GM18517 (cell line): Measurements from ENCODE around the gene HRH1.

Experiments used
- ATAC-seq: cut with Tn5 transposase; IDR thresholded peaks from one replicate; pipeline ENCODE4 v1.9.1; 2021; ENCODE audit warnings: mild to moderate bottlenecking, moderate library complexity; ENCODE audit not compliant: unreplicated experiment

HRH1 gene

DNA sequence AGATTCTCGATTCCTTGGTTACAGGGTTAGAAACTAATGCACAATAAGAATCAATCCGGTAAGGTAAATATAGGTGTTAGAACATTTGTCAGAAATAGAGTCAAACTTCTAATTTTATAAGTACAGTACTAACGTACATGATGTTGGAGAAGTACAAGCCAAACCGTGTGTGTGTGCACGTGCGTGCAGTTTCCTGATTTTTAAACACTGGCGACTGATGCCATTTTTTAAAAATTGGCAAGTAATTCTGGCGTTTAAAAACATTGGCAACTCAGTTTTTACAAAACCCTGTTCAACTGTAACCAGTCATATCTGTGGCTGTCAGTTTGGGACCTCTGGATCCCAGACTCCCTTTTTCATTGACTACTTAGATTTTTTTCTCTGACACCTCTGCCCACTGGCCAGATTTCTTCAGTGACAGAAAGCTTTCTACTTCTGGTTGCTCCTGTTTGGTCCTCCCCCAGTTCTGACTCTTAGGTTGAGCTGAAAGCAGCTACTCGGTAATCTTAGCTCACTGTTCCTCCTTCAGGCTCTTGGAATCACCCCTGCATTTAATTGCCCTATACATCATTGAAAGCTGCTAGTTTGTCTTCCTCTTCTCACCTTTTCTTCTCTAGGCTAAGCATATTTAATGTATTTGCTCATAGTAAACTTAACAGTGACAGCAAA lies 118.7 kb downstream of the HRH1 start:
- ATAC-seq = no peak

GRCh38 chr3:11273891-11274291 lies 119.6 kb downstream of the HRH1 start:
- ATAC-seq = no peak

DNA sequence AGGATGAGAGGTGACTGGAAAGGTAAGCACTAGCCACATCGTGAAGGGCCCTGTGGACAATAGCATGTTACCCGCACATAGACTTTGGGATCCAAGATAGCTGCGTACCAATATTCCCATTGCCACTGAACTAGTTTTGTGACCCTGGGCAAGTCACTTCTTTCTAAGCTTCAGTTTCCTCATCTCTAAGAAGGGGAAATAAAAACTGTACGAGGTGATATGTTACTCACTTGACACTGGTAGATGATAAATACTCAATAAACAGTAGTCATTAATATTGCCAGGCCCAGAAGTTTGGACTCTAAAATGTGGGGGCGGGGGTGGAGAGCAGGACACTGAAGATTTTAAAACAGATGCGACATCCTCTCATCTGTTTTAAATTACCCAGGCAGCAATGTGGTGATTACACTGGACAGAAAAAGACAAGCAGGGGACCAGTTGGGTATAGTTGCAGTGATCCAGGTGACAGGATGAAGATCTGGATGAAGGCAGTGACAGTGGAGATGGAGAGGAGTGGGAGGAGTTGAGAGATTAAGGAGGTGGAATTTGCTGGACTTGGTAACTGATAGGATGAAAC lies 120.4 kb downstream of the HRH1 start:
- no peak for ATAC-seq

- ATAC-seq = no peak
These were observed 121.6 kb downstream of the HRH1 start for GRCh38 chr3:11275926-11276325.

DNA sequence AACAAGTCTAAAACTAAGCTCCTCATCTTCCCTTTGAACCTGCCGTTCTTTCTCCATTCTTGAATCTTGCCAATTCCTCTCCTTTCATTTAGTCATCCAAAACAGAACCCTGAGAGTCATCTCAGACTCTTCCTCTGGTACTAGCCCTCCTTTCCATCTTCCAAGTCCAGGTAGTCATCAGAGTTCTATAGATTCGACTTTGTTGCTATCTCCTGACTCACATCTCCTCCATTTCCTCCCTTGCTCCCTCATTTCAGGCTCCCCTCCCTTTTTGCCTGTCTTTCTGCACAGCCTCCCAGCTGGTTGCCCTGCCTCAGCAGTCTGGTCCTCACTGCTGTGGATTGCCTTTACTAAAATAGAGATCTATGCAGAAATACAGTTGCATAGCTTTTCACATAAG lies 122.6 kb downstream of the HRH1 start:
- ATAC-seq = no peak

GRCh38 chr3:11282250-11283138 lies 128.2 kb downstream of the HRH1 start:
- no peak for ATAC-seq

GRCh38 chr3:11283139-11283475 lies 128.8 kb downstream of the HRH1 start:
- no peak for ATAC-seq

GRCh38 chr3:11284011-11284410 lies 129.7 kb downstream of the HRH1 start:
- no peak for ATAC-seq

DNA sequence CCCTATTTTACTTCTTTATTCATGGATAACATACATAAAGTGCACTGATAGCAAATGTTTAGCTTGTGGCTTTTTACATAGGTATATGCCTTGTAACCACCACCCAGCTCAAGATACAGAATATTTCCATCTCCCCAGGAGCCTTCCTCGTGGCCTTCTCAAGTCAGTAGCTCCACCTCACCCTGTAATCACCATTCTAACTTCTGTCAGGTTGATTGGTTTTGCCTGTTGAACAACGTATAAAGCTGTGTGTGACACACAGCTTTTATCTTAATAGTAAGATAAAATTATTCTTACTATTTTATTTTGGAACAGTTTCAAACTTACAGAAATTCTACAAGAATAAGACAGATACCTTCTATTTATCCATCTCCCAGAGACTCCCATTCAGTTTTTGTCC lies 131.2 kb downstream of the HRH1 start:
- ATAC-seq = no peak

- ATAC-seq = no peak
These were observed 133.1 kb downstream of the HRH1 start for GRCh38 chr3:11287404-11287803.

GRCh38 chr3:11288021-11288491 lies 133.8 kb downstream of the HRH1 start:
- no peak for ATAC-seq

- ATAC-seq = peak; percentile 79
These were observed 134.7 kb downstream of the HRH1 start for GRCh38 chr3:11288786-11289637.

DNA sequence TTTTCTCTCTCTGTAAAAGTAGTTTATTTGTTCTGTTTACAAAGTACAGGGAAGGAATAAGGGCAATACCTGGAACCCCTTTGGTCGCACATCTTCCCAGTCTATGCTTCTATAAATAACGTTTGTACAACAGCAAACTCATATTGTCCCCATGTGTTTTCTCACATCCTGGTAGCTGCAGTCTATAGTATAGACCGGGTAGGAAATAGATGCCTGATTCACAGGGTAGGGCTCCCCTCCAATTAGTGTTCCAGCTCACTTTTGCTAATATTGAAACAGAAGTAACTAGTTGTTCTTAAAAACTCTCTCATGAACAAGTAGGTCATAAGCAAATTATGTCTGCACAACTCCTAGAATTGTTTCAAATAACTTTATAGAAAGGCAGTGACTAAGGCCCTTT lies 135.6 kb downstream of the HRH1 start:
- ATAC-seq = no peak

DNA sequence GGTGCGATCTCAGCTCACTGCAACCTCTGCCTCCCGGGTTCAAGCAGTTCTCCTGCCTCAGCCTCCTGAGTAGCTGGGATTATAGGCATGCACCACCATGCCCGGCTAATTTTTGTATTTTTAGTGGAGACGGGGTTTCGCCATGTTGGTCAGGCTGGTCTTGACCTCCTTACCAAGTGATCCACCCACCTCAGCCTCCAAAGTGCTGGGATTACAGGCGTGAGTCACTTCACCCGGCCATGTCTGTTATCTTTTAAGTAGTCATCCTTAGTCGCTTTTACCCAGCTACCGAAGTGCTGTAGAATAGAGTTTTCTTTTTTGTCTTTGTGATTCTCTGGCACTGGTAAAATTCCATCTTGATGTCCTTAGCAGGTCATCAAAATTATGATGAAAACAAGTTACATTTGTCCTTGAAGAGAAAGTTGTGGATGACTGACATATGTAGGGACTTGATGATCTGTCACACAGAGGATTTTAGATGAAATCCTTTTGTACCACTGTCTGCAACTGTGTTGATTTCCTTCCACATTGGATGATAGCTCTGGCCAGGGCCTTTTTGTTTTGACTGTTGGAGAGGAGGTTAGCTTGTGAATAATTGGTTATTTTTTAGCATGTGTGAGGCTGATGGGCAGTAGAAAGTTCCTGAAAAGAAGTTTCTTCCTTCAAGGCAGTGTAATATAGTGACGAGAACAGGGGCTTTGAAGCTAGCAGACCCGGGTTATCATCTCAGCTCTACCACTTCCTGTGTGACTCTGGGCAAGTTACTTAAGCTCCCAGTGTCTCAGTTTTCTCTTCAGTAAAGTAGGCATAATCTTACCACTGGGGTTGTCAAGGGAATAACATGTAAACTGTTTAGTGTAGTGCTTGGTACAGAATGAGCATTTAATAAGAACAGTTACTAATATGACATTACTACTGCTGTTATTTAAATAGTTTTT lies 136.7 kb downstream of the HRH1 start:
- ATAC-seq = peak; percentile 43

DNA sequence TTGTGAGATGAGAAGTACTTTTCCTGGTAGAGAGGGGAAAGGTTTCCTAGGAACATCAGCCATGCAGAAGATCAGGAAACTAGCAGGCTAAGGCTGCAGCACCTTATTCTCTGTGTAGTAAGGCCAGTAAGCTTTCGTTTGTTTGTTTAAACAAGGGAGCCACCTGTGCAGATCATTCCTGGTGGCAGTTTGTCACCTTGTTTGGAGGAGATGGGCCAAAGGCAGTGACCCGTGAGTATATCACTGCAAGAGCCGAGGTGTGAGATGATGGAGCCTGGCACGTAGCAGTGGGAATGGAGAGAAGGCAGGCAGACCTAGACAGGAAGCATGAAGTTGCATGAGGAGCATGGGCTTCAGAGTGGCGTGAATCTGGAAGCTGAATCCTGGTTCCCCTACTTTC lies 137.5 kb downstream of the HRH1 start:
- ATAC-seq = no peak

DNA sequence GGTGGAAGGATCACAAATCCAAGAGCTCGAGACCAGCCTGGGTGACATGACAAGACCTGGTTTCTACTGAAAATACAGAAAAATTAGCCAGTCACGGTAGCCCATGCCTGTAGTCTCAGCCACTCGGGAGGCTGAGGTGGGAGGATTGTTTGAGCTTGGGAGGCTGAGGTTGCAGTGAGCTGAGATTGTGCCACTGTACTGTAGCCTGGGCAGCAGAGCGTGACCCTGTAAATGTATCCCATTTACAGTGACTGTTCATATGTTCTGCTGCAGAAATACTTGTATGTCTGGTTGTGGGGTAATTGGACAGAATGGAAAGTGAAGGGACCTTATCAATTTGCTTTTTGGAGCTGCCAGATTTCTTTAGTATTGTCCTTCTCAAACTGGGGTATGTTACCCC lies 142.8 kb downstream of the HRH1 start:
- ATAC-seq = no peak

DNA sequence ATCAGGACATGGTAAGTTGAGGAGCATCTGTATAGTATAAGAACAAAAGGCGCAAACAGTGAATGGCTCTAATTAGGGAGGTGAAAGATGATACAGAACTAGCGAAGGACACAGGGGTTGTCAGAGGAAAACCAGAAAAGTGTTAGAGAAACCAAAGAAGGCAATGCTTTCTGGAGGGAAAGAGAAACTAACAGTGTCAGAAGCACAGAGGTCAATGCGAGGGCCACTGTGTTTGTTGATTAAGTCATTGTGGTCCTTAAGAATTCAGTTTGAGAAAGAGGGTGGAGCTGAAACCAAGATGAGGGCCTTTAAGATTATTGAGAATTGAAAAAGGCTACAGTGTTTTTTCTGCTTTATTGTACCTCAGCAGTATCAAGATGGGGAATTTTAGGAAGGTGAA lies 146.7 kb downstream of the HRH1 start:
- ATAC-seq = peak; percentile 87

GRCh38 chr3:11302444-11302843 lies 148.2 kb downstream of the HRH1 start:
- no peak for ATAC-seq

GRCh38 chr3:11304175-11304574 lies 149.9 kb downstream of the HRH1 start:
- no peak for ATAC-seq

DNA sequence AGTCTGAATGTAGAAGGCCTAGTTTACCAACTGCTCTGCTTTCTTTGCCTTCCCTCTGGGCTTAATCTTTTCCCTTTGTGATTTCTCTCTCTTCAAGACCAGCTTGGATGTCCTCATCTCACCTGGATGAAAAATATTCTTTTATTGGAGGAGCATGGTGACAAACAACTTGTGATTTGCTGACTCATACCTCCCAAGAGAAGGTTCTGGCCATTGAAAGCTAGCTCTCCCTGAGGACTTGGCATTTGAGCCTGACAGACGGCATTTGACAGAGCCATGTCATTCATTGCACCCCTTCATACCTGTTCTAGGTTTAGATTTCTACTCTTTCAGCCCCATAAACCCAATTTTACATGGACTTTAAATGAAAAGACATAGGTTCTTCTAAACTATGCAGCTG lies 151.2 kb downstream of the HRH1 start:
- no peak for ATAC-seq
